Measurements from ENCODE around the gene MARCO. TPM values are rescaled to one million over a fixed set of nuclear protein-coding genes. Genes with fewer than 3 reads are reported as not detected.

MARCO gene
- total and polyA plus RNA-seq, 10 donors = 3.0 to 155 (median 24.3) TPM

- intact Hi-C loops (cut with DNase I; ENCODE audit: low total_unique reads) = no loop called here
- TF ChIP-seq CTCF (IDR thresholded peaks at IDR 0.05 in 8 of 11, conservative IDR thresholded peaks at IDR 0.05 in 3 of 11) (no peak), POLR2A (IDR thresholded peaks at IDR 0.05) (no peak), POLR2AphosphoS5 (IDR thresholded peaks at IDR 0.05) (no peak)
- Histone ChIP-seq H3K36me3 (no peaks in the 10 kb centered on the region), H3K27me3 (replicated peaks in 1 of 7) (peaks cover 0 to 26% (median 0%) of the 10 kb centered on the region in 7 donors), H3K4me3 (no peak overlapping the region), H3K27ac (peak overlapping the region in 2 of 8 donors; percentile 33 to 36), H3K4me1 (peaks cover 0 to 21% (median 0%) of the 10 kb centered on the region in 6 donors), H3K9me3 (no peaks in the 10 kb centered on the region)
- 70 to 84% (median 73%) methylated on average over 6 of the region's 6 CpGs for WGBS, 5 donors
- DNase-seq = no peak
Measured at GRCh38 chr2:118967124-118967880, 25.3 kb downstream of the MARCO start.

DNA sequence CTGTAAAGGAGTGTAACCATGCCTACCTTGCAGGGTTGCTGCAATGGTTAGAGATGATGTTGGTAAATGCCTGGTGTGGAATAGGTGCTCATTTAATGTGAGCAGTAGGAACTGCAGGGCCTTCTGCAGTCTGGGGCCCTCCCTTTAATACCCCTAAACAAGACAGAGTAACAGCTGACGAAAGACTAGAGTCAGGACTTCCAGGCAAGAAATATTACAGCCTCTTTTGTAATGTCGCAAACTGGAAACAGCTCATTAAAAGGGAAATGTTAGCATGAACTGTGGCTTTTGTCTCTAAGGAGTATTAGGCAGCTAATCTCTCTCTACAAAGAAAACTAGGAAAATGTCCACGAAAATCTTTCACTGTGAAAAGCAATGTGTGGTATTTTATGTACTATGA, 26.0 kb downstream of the MARCO start:
- TF ChIP-seq POLR2AphosphoS5 (IDR thresholded peaks at IDR 0.05) (no peak), CTCF (IDR thresholded peaks at IDR 0.05 in 8 of 11, conservative IDR thresholded peaks at IDR 0.05 in 3 of 11) (no peak), POLR2A (IDR thresholded peaks at IDR 0.05) (no peak)
- peaks cover 0 to 21% (median 0%) of the 10 kb centered on the region in 6 donors for H3K4me1 ChIP-seq
- no peaks in the 10 kb centered on the region for H3K9me3 ChIP-seq
- intact Hi-C loops (cut with DNase I; ENCODE audit: low total_unique reads) = no loop called here
- H3K36me3 ChIP-seq = no peaks in the 10 kb centered on the region
- 48 to 68% (median 57%) methylated on average over 3 of the region's 3 CpGs for WGBS, 5 donors
- H3K27me3 ChIP-seq (replicated peaks in 1 of 7) = peaks cover 0 to 31% (median 0%) of the 10 kb centered on the region in 7 donors
- H3K27ac ChIP-seq = peak overlapping the region in 3 of 8 donors; percentile 33 to 36 (median 36)
- H3K4me3 ChIP-seq = no peak overlapping the region
- no peak for DNase-seq

DNA sequence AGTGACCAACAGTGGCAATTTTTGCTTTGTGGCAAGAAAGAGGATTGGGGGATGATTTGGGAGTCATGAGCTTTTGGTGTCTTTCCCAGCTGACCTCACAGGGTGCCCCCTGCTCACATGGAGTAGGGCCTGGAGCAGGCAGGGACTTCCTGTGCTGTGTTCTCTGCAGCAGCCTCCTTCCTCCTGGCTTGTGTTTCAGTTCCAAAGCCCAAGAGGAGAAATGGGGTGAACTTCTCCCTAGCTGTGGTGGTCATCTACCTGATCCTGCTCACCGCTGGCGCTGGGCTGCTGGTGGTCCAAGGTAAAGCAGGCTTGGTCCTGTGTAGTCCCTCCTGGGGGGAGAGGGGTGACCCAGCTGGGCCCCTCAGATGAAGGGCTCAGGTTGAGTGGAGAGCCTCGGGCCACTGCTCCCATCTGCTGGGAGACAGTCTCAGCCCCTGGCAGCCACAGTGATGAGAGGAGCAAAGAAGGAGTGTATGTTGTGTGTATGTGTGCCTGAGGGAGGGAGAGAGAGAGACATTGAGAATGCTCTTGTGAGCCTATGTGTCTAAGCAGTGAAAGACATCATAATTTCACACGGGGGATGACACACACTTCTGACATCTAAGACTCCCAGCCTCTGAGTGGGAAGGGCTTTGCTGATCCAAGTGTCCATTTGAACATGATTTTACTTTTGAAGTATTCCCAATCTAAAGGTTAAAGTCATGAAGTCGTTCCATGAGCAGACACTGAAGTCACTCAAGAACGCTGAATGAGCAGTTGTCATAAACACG, 27.2 kb downstream of the MARCO start:
- DNase-seq = no peak
- TF ChIP-seq POLR2AphosphoS5 (IDR thresholded peaks at IDR 0.05) (no peak), CTCF (IDR thresholded peaks at IDR 0.05 in 8 of 11, conservative IDR thresholded peaks at IDR 0.05 in 3 of 11) (no peak), POLR2A (IDR thresholded peaks at IDR 0.05) (no peak)
- Histone ChIP-seq H3K9me3 (no peaks in the 10 kb centered on the region), H3K4me3 (no peak overlapping the region), H3K27ac (peak overlapping the region in 2 of 8 donors; percentile 33 to 36), H3K36me3 (no peaks in the 10 kb centered on the region), H3K27me3 (replicated peaks in 1 of 7) (peaks cover 0 to 41% (median 0%) of the 10 kb centered on the region in 7 donors), H3K4me1 (peaks cover 0 to 27% (median 0%) of the 10 kb centered on the region in 6 donors)
- intact Hi-C loops (cut with DNase I; ENCODE audit: low total_unique reads) = no loop called here
- WGBS, 5 donors = 73 to 85% (median 83%) methylated on average over 7 of the region's 7 CpGs

Data from spleen (tissue), 11 donors.